Activated CD4-positive, alpha-beta memory T cell treated with anti-CD3 and anti-CD28 coated beads, Interleukin-2, amount 10 ng/mL, durations not matched to agents 7 days and 5 days (primary cell): ENCODE results near the gene TEAD1. TPM values are rescaled to one million over a fixed set of nuclear protein-coding genes. Genes with fewer than 3 reads are reported as not detected.

Experiments
- CTCF ChIA-PET: fragments of 350-600 bp; sonication (Branson Sonifier 250); formaldehyde crosslinking; loops from one replicate; lab custom pipeline; 2021; ENCODE audit warnings: antibody characterized with exemption, inconsistent platforms; lab: Charles Lee
- POLR2A ChIA-PET: fragments of 350-600 bp; sonication (Branson Sonifier 250); formaldehyde crosslinking; loops from one replicate; lab custom pipeline; 2021; ENCODE audit warnings: antibody characterized with exemption; lab: Charles Lee
- DNase-seq: peaks from one replicate; pipeline ENCODE4 v3.0.0-alpha.2; 2020
- H3K27ac Mint-ChIP-seq: one replicate; pipeline ENCODE4 v1.8.0; 2021; ENCODE audit warnings: mild to moderate bottlenecking, mixed read lengths
- H3K27me3 Mint-ChIP-seq: one replicate; pipeline ENCODE4 v1.8.0; 2021; ENCODE audit warnings: mixed read lengths
- H3K36me3 Mint-ChIP-seq: one replicate; pipeline ENCODE4 v1.8.0; 2021; ENCODE audit warnings: low read depth, mixed read lengths
- H3K4me1 Mint-ChIP-seq: one replicate; pipeline ENCODE4 v1.8.0; 2021; ENCODE audit warnings: mixed read lengths
- H3K4me3 Mint-ChIP-seq: one replicate; pipeline ENCODE4 v1.8.0; 2021; ENCODE audit warnings: mild to moderate bottlenecking, mixed read lengths
- H3K9me3 Mint-ChIP-seq: one replicate; pipeline ENCODE4 v1.8.0; 2021; ENCODE audit warnings: mixed read lengths
- total RNA-seq, 2 experiments: library from RNA; stranded (reverse); gene quantifications; one replicate each; pipeline ENCODE4 v1.2.3, GENCODE V29; 2021

The TEAD1 gene
- total RNA-seq, 2 experiments from 2014 or later: 0.98 to 1.0 TPM

DNA sequence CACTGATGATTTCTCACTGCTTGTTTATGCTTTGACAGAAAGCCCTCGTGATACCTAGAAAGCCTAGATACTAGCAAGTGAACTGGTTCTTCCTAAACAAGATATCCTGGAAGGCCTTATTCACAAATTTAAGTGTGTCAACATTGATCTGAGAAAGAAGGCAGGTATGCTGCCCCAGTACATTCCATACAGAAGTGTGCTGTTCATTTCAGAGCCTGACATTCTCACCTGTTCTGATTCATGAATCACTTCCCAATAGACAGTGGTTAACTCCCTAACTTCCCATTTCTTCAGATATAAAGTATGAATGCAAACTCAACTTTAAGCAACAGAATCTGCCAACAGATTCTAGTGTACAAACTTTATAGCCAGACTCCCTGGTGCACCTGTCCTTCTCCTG lies 319.4 kb downstream of the TEAD1 start:
- POLR2A ChIA-PET: no interaction called here
- no peak overlapping the region for H3K27ac Mint-ChIP-seq

More for the DNA sequence above, 319.4 kb downstream of the TEAD1 start:
- no peak for DNase-seq
- peaks cover 3% of the 10 kb centered on the region for H3K4me1 Mint-ChIP-seq
- H3K36me3 Mint-ChIP-seq: no peaks in the 10 kb centered on the region
- peaks cover 12% of the 10 kb centered on the region for H3K27me3 Mint-ChIP-seq
- CTCF ChIA-PET: no interaction called here
- peaks cover 6% of the 10 kb centered on the region for H3K9me3 Mint-ChIP-seq
- H3K4me3 Mint-ChIP-seq: no peak overlapping the region
